ENCODE measurements around the gene RBM38. TPM values are rescaled to one million over a fixed set of nuclear protein-coding genes. Genes with fewer than 3 reads are reported as not detected.

The RBM38 gene
- total and polyA plus RNA-seq, 9 of the 15 experiments (the other 6 are each of a cell fraction or from before 2014, with no cell fraction given), result 0.28 to 82.4 (median 33.2) TPM

DNA sequence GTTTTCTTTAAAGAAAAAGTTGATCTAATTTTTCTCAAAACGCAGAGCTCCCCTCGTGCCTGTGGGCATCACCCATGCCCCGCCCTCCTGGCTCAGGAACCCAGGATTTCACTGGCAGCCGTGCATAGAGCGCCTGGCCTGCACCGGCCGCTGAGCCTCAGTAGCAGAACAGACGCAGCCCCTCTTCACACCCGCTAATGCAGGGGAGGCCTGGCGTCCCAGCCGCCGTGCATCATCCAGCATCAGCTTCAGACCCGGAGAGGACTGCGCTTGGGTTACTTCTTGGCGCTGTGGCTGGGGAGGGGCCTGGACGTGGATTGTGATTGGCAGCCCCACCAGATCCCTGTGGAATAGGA is 18.1 kb downstream of the RBM38 start (continued):
- TF ChIP-seq, protein P1, sequence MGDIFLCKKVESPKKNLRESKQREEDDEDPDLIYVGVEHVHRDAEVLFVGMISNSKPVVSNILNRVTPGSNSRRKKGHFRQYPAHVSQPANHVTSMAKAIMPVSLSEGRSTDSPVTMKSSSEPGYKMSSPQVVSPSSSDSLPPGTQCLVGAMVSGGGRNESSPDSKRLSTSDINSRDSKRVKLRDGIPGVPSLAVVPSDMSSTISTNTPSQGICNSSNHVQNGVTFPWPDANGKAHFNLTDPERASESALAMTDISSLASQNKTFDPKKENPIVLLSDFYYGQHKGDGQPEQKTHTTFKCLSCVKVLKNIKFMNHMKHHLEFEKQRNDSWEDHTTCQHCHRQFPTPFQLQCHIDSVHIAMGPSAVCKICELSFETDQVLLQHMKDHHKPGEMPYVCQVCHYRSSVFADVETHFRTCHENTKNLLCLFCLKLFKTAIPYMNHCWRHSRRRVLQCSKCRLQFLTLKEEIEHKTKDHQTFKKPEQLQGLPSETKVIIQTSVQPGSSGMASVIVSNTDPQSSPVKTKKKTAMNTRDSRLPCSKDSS (IDR thresholded peaks at IDR 0.05; ENCODE audit: low read depth, partially characterized antibody), result no peak
- no peak for TF ChIP-seq ZNF79 (CRISPR knock-in tag; IDR thresholded peaks at IDR 0.05; ENCODE audit: low read depth)
- no peak for TF ChIP-seq FOS (IDR thresholded peaks at IDR 0.05; ENCODE audit: extremely low read depth, insufficient read length)
- TF ChIP-seq ZFX (CRISPR knock-in tag; IDR thresholded peaks at IDR 0.05), result no peak
- no peak for TF ChIP-seq ZNF408 (CRISPR knock-in tag; IDR thresholded peaks at IDR 0.05; ENCODE audit: low read depth)
- TF ChIP-seq, protein P2, sequence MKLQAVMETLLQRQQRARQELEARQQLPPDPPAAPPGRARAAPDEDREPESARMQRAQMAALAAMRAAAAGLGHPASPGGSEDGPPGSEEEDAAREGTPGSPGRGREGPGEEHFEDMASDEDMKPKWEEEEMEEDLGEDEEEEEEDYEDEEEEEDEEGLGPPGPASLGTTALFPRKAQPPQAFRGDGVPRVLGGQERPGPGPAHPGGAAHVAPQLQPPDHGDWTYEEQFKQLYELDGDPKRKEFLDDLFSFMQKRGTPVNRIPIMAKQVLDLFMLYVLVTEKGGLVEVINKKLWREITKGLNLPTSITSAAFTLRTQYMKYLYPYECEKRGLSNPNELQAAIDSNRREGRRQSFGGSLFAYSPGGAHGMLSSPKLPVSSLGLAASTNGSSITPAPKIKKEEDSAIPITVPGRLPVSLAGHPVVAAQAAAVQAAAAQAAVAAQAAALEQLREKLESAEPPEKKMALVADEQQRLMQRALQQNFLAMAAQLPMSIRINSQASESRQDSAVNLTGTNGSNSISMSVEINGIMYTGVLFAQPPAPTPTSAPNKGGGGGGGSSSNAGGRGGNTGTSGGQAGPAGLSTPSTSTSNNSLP (IDR thresholded peaks at IDR 0.05; ENCODE audit: borderline replicate concordance, low read depth, low read length), result no peak
- no peak for TF ChIP-seq CREBBP (IDR thresholded peaks at IDR 0.05; ENCODE audit: low read depth, low read length)
- TF ChIP-seq ZNF507 (tag; conservative IDR thresholded peaks at IDR 0.05), result no peak
- TF ChIP-seq ESRRB (CRISPR knock-in tag; IDR thresholded peaks at IDR 0.05; ENCODE audit: borderline replicate concordance), result no peak
- TF ChIP-seq MTF1 (CRISPR knock-in tag; IDR thresholded peaks at IDR 0.05; ENCODE audit: borderline replicate concordance), result no peak
- TF ChIP-seq, protein P3, sequence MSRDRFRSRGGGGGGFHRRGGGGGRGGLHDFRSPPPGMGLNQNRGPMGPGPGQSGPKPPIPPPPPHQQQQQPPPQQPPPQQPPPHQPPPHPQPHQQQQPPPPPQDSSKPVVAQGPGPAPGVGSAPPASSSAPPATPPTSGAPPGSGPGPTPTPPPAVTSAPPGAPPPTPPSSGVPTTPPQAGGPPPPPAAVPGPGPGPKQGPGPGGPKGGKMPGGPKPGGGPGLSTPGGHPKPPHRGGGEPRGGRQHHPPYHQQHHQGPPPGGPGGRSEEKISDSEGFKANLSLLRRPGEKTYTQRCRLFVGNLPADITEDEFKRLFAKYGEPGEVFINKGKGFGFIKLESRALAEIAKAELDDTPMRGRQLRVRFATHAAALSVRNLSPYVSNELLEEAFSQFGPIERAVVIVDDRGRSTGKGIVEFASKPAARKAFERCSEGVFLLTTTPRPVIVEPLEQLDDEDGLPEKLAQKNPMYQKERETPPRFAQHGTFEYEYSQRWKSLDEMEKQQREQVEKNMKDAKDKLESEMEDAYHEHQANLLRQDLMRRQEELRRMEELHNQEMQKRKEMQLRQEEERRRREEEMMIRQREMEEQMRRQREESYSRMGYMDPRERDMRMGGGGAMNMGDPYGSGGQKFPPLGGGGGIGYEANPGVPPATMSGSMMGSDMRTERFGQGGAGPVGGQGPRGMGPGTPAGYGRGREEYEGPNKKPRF (IDR thresholded peaks at IDR 0.05; ENCODE audit: low read depth, low read length), result no peak
- TF ChIP-seq, protein P4, sequence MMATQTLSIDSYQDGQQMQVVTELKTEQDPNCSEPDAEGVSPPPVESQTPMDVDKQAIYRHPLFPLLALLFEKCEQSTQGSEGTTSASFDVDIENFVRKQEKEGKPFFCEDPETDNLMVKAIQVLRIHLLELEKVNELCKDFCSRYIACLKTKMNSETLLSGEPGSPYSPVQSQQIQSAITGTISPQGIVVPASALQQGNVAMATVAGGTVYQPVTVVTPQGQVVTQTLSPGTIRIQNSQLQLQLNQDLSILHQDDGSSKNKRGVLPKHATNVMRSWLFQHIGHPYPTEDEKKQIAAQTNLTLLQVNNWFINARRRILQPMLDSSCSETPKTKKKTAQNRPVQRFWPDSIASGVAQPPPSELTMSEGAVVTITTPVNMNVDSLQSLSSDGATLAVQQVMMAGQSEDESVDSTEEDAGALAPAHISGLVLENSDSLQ (IDR thresholded peaks at IDR 0.05), result no peak
- TF ChIP-seq, protein P5, sequence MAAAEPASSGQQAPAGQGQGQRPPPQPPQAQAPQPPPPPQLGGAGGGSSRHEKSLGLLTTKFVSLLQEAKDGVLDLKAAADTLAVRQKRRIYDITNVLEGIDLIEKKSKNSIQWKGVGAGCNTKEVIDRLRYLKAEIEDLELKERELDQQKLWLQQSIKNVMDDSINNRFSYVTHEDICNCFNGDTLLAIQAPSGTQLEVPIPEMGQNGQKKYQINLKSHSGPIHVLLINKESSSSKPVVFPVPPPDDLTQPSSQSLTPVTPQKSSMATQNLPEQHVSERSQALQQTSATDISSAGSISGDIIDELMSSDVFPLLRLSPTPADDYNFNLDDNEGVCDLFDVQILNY (CRISPR knock-in tag; IDR thresholded peaks at IDR 0.05), result no peak
- TF ChIP-seq, protein P6, sequence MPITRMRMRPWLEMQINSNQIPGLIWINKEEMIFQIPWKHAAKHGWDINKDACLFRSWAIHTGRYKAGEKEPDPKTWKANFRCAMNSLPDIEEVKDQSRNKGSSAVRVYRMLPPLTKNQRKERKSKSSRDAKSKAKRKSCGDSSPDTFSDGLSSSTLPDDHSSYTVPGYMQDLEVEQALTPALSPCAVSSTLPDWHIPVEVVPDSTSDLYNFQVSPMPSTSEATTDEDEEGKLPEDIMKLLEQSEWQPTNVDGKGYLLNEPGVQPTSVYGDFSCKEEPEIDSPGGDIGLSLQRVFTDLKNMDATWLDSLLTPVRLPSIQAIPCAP (CRISPR knock-in tag; IDR thresholded peaks at IDR 0.05; ENCODE audit: borderline replicate concordance), result no peak
- TF ChIP-seq, protein P7, sequence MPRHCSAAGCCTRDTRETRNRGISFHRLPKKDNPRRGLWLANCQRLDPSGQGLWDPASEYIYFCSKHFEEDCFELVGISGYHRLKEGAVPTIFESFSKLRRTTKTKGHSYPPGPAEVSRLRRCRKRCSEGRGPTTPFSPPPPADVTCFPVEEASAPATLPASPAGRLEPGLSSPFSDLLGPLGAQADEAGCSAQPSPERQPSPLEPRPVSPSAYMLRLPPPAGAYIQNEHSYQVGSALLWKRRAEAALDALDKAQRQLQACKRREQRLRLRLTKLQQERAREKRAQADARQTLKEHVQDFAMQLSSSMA (CRISPR knock-in tag; IDR thresholded peaks at IDR 0.05), result no peak
- no peak for TF ChIP-seq SMAD1 (IDR thresholded peaks at IDR 0.05; ENCODE audit: low read depth, low read length, partially characterized antibody)
- no peak for TF ChIP-seq YY1 (IDR thresholded peaks at IDR 0.05; ENCODE audit: borderline replicate concordance in 1 of 3, control insufficient read depth in 1 of 3, extremely low read depth in 1 of 3, insufficient read depth in 3 of 3, insufficient read length in 1 of 3, insufficient replicate concordance in 2 of 3, low read depth in 1 of 3, low read length in 2 of 3)
- TF ChIP-seq ZNF717 (CRISPR knock-in tag; IDR thresholded peaks at IDR 0.05), result 0 out of 2 replicates have a peak, but pooled peaks have one; percentile 30
